GM21390 (cell line): ENCODE results near the gene ATP11A.

Source experiments
- ATAC-seq: cut with Tn5 transposase; IDR thresholded peaks from one replicate; pipeline ENCODE4 v1.9.1; 2021; ENCODE audit not compliant: unreplicated experiment

The ATP11A gene

DNA sequence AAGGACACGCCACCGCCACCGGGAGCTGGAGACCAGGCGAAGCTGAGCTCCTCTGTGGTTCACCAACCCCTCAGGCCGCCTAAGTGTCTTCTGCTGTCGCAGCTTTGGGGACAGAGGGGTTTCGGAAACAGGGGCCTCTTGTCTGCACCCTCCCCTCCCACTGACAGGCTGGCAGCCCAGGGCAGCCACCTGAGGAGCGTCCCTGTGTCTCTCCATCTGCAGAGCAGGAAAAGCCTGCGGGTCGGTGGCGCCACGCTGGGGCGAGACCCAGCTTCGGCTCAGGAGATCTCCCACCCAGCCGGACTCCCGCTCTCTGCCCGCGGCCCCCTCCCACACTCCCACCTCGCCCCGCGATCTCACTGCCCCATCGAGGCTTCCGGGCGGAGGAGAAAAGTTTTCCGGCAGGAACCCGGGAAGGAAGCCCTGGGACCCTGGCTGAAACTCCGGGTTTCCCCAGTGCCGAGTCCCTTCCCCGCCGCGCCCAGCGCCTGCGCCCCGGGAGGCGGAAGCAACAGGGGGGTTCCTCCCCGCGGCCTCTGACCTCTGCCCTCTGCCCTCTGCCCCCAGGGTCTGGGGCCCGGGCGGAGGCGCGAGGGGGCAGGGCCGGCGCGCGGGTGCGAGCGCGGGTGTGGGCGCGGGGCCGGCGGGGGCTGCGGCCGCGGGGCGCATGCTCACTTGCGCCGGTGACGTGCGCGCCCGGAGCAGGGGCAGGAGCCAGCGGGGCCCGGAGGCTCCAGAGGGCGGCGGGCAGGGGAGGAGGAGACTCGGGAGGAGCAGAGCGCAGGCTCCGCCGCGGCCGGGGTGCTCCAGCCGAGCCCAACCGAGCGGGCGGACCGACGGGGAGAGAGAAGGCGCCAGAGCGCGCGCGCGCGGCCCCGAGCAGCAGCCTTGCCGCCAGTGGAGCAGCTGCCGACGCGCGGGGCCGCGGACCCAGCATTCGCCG is at the start of gene ATP11A:
TSS of gene ATP11A (plus strand) at position 736 of the 943 bp plus-strand sequence. CDS start 379 bp downstream, outside the sequence.
- ATAC-seq, result peak; percentile 73

DNA sequence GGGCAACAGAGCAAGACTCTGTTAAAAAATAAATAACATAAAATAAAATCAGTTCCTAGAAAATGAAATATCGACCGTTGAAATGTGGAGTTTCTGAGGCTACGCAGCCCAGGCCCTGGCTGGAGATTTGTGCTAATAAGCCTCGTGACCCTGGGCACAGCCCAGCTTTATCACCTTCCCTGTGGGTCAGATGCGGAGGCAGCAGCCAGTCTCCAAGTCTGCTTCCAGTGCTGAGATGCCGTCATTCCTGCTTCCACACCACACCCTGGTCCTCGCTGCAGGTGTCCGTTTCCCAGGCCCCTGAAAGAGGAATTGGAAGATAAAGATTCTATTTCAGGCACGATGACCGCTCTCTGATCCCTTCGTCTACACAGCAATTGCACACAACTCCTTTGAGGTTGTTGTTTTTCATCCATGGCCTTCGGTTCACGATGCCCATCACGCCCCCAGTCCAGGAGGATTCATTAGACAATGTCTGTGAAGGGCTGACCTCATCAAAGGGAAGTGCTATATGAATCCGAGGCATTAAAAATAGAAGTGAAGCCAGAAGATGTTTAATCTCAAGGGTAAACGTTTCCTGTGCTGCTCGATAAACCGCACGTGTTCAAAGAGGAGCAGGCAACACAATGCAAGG is 48.3 kb upstream of the ATP11A start:
- ATAC-seq, result no peak

DNA sequence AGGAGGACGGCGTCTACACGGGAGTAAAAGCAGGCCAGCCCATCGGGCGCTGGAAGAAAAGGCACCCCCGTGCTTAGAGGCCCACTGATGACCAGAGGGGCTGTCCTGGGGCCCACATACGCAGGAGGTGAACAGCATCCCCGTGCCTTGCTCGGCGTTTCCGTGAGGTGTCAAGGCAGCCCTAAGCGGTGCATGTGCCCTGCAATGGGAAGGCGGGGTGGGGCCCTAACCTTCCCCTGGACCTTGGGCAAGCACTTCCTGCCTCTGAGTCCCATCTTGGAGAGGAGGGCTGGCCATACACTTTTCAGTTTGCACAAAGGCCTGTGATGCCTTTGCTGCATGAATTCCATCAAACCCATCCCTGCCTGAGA is 47.8 kb upstream of the ATP11A start:
- no peak for ATAC-seq

DNA sequence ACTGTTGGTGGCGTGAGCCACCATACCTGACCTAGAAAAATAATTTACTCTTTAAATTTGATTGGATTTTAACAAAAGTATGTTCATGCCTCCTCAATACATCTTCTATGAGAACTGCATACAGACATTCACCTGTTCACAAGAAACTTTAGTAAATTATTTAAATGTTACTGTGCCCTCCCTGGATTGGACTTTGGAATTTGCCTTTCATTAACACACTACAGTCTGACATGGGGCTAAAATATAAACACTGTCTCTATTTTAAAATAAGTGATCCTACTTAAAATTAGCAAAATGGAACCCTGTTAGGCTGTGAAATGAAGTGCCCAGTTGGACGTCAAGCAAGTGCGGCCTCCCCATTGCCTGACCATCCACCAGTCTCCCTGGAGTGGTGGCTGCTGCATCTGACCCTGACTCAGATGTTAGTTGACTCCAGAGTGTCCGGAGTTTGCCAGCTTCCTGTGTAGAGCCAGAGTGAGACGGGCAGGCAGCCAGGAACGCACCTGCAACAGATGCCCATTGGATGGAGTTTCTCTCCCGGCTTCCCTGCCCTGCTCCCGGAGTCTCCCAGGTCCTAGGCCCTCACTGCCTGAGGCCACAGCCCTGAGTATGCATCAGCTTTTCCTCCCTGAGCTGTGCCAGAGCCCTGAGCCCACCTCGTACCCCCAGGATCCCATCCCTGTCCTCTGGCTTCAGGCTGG is 45.9 kb upstream of the ATP11A start:
- ATAC-seq, result no peak

DNA sequence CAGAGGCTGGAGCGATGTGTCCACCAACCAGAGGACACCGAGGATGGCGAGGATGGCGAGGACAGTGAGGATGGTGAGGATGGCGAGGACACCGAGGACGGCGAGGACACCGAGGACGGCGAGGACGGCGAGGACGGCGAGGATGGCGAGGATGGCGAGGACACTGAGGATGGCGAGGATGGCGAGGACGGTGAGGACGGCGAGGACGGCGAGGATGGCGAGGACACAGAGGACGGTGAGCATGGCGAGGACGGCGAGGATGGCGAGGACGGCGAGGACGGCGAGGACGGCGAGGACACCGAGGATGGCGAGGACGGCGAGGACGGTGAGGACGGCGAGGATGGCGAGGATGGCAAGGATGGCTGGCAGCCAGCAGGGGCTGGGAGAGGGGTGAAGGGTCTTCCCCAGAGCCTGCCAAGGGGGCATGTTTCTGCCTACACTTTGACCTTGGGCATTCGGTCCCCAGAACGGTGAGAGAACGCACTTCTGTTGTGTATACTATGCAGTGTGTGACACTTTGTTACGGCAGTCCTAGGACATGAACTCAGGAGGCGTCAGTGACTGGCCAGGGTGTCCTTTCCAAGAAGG is 44.4 kb upstream of the ATP11A start:
- no peak for ATAC-seq

DNA sequence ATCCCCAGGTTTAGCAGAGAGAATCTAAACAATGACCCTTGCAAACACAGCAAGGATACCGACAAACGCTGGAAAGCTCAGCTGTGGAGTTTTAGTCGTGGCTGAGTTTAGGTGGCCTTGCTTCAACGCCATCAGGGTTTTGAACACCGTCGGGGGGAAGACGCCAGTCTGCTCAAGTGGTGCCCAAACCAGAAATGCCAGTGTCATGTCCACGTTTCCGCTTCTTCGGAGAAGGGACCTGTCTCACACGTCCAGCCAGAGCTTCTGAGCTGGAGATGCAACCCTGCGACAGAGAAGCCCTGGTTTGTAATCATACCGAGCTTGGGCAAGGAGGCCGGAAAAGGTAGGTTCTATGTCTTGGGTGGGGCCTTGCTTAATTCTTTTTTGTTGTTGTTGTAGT is 42.6 kb upstream of the ATP11A start:
- no peak for ATAC-seq

DNA sequence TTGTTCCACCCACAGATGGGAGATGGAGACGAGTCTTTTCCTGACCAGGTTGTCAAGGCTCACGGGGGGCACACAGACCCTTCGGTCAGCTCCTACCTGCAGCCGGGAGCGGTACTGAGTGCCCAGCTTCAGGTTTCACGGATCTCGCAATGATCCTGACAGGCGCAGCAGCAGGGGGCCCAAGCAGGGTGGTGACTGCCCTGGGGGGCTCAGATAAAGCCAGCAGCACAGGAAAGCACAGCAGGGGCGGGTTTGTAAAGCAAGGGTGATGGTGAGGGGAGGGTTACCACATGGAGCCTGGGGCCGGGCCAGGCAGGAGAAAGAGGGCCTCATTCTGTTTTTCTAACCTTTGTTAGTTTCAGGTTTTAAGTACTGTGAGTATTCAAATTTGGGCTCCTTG is 41.7 kb upstream of the ATP11A start:
- no peak for ATAC-seq

DNA sequence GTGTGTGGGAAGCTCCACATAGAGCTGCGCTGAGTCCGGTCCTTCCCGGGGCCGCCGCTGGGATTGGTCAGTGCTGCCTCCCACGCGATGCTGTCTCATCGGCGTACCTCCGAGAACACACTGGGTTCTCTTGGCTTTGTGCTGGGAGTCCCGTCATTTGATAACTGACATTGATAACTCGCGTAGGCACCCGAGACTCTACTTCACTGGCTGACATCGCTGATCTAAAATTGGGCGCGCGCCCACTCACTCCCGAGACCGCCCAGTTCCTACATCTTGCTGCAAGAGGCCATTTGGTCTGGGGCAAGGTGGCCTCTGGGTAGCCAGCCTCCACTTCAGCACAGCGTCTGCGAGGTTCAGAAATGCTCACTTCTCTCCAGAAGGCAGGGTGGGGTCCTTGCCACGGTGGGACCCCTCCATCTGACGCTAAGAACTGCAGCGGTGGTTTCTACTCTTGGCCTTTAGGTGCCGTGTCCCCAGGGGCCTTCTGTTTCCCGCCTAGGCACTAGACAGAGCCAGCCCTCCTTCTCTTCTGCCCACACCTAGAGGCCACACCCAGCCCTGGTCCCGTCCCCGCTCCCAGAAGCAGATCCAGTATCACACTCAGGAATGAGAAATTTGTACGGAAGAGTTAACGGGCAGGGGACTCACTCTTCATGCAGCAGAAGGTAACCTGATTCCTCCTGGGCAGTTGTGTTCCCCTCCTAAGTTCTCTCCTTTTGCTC is 40.7 kb upstream of the ATP11A start:
- no peak for ATAC-seq

DNA sequence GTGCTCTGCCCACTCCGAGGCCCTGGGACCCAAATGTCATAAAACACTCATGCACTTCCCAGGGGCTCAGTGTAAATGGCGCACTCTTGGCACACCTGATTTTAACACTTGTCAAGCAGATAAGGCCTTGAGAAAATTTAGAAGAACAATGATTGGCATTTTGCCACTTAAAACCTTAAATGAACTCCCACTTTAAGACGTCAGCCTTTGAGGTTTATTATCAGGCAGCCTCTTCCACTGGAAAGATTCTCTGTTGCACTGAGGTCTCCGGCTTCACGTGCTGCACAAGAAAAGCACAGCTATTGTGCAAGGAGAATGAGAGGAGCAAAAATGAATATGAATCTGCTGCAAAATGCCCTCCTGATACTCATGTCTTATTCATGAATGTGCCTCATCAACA is 38.5 kb upstream of the ATP11A start:
- no peak for ATAC-seq

DNA sequence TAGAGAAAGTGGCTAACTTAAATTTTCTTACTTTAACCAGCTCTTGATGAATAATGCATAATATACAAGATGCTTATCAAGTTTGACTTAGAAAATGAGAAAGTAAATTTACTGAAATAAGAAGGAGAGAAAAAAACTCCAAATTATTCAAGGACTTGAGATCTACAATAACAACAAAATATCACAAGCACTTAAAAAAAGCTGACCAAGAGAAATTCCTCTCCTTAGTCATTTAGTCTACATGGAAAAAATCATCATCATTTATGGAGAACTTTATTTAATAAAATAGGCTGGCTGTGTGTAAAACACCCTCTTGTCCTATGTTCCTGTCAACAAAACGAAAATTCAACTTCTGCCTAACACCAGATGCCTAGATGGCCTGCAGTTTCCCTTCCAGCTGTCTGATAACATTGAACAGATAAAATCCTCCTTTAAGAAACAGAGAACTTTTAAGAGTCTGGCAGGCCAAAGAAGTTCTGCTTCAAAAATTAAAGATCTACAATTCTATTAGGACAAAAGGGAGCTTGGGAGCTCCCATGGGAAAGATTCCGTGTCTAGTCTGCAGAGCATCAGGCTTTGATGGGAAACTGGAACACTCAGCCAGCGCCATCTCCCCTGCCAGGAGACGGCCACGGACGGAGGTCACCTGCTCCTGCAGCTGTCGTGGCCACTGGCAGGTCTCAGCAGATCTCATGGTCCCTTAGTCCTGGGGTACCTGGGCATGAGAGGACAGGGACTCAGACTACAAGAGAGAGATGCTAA is 37.9 kb upstream of the ATP11A start:
- no peak for ATAC-seq

DNA sequence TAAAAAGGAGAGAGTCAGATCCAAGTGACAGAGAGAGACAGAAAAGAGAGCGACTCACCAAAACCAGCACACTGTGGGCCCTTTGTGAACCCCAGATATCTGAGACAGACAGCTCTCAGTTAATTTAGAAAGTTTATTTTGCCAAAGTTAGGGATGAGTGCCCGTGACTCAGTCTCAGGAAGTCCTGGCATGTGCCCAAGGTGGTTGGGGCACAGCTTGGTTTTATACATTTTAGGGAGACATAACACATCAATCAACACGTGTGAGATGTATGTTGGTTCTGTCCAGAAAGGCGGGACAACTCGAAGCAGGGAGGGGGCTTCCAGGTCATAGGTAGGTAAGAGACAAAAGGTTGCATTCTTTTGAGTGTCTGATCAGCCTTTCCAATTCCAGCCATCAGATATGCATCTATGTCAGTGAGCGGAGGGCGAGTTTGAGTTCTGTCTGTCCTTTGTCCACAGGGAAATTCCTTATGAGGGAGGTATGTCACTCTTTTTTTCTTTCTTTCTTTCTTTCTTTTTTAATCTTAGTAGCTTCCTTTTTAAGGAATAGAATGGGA is 37.2 kb upstream of the ATP11A start:
- no peak for ATAC-seq

DNA sequence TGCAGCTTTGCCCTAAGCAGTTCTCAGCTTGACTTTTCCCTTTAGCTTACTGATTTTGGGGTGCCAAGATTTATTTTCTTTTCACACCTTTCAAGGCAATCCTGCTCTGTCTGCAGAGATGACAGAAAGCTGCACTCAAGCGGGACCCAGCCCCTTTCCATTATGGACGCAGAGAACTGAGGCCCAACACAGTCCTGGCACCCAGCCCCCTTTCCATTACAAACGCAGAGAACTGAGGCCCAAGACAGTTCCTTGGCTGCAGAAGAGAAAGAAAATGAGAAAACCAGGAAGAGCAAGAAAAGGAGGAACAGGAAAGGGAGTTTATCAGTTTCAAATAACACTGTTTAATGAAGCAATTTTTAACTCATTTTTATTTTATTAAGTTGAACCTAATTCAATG is 36.8 kb upstream of the ATP11A start:
- no peak for ATAC-seq

DNA sequence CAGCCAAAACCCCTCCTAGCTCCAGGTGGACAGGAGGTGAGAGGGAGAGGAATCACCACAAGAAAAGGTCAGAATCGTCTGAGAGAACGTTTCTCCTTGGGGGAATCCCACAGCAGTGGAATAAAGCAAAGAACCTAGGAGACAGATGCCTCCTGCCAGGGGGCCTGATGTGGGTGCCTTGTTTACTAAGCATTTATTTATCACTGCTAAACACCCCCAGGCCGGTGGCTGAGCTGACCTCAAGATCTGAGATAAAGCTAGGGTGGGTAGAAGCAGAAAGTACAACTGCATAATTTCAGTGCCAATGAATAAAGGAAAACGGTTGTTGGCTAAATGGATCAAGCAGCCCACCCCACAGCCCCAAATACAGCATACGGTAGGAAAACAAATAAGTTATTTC is 33.9 kb upstream of the ATP11A start:
- no peak for ATAC-seq

DNA sequence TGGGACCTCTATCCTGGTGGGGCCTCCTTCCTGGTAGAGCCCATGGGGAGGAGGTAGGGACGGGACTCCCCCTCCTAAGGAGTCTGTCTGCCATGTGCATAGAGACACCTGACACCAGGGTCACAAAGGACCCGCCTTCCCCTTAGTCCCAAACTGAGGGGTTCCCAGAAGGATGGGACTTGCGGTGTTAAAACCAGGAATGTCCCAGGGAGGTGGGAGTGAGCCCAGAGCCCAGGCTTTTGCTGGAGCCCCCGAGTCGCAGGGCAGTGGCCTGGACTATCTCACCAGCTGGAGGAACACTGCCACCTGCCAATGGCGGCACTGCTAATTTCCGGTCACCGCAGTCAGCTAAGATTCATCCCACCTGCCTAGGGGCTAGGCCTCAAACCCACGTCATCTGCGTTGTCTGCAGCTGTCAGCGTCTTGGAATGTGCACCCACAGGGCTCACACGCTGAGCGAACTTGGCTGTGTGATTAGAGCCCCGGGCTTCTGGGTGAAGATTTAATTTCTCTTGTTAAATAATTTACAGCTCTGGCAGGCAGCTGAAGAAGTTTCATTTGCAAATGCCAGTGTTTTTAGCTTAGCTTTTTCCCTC is 31.9 kb upstream of the ATP11A start:
- no peak for ATAC-seq

DNA sequence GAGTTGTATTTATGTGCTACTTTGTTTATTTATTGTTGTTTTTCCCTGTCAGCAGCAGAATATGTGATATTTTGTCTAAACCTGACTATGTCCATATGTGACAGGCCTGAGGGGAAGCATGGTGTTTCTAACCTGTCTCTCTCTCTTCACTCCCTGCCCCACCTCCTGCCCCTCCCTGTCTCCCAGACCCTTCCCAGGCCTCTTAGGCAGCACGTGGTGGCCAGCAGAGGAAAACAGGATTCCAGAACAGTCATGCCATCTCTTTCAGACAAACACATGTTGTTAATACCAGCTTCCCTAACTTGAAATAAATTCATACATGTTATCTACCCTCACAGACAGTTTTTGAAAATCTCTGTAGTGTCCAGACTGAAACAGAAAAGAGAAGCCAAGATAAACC is 31.0 kb upstream of the ATP11A start:
- no peak for ATAC-seq

DNA sequence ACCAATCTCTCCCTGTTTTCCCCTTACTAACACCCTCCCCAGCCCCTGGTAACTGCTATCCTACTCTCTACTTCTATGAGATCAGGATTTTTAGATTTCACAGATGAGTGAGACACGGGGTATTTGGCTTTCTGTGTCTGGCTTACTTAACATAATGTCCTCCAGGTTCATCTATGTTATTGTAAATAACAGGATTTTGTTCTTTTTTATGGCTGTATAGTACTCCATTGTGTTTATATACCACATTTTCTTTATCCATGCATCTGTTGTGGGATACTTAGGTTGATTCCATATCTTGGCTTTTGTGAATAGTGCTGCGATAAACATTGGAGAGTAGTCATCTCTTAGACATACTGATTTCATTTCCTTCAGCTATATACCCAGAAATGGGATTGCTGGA is 28.5 kb upstream of the ATP11A start:
- no peak for ATAC-seq

DNA sequence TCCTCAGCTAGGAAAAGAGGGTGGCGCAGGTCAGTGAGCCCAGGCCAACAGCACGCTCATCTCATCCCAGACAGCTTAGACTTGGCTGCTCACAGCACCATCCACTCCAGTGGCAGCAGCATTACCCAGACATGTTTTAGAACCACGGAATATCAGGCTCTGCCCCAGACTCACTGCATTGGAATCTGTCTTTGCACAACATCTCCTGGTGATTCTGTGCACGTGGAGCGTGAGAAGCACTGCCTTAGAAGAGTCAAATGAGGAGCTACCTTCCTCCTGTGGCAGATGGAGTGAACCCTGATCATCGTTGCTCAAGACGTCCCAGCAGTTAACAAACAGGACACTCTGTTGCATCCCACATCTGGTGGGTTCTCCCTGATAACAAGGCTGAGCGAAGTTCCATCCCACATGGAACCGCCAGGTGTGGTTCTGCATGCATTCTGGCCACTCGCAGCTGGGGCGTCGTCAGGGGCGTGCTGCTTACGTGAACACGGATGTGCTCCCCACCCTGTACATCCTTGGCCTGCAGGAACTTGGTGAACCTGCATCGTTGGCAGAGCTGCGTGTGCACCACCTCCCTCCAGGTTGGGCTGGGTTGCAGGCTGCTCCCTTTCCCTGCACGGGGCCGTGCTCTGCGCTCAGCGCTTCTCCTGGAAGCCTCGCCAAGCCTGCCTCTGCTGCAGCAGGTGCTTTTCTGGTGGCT is 25.2 kb upstream of the ATP11A start:
- no peak for ATAC-seq

DNA sequence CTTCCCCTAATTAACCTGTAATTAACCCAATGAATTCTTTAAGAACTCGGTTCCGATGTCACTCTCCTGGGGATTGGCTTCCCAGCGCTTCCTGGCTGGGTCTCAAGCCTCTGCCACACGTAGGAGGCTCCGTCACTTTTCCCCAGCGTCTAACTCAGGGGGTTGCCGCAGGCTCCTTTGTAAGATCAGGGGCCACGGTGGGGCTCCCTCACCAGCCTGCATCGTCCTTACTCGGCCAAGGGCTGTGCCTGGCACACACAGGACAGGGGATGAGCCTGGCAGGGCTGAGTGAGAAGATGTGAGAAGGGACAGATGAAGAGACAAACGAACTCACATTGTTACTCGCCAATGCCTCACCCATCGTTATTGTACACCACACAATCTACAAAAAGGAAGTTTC is 20.9 kb upstream of the ATP11A start:
- ATAC-seq, result no peak
